ENCODE results near the gene CDC37L1.

DNA sequence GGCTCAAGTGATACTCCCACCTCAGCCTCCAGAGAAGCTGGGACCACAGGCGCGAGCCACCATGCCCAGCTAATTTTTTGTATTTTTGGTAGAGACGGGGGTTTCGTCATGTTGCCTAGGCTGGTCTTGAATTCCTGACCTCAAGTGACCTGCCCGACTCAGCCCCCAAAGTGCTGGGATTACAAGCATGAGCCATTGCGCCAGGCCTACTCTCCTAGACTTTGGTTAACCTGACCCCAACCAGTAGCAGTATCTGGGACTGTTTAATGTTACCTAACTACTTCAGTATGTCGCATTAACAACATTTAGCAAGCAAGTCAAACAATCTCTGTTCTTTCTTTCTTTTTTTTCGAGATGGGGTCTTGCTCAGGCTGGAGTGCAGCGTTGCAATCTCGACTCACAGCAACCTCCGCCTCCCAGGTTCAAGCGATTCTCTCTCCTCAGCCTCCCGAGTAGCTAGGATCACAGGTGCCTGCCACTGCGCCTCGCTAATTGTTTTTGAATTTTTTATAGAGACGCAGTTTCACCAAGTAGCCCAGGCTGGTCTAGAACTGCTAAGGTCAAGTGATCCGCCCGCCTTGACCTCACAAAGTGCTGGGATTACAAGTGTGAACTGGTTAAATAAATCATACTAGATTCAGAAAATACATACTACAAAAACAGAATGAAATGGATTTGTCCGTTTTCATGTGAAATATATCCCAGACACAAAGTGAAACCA lies 59.7 kb downstream of the CDC37L1 start:
- TF ChIP-seq, protein P1, sequence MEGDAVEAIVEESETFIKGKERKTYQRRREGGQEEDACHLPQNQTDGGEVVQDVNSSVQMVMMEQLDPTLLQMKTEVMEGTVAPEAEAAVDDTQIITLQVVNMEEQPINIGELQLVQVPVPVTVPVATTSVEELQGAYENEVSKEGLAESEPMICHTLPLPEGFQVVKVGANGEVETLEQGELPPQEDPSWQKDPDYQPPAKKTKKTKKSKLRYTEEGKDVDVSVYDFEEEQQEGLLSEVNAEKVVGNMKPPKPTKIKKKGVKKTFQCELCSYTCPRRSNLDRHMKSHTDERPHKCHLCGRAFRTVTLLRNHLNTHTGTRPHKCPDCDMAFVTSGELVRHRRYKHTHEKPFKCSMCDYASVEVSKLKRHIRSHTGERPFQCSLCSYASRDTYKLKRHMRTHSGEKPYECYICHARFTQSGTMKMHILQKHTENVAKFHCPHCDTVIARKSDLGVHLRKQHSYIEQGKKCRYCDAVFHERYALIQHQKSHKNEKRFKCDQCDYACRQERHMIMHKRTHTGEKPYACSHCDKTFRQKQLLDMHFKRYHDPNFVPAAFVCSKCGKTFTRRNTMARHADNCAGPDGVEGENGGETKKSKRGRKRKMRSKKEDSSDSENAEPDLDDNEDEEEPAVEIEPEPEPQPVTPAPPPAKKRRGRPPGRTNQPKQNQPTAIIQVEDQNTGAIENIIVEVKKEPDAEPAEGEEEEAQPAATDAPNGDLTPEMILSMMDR (IDR thresholded peaks at IDR 0.05), result no peak
- TF ChIP-seq POLR2A (IDR thresholded peaks at IDR 0.05), result no peak

All from testis (tissue), 2 donors.